K562 (cell line): ENCODE results near the gene KBTBD4. TPM values are rescaled to one million over a fixed set of nuclear protein-coding genes. Genes with fewer than 3 reads are reported as not detected.
A peak's percentile ranks its signal among the peaks of the same experiment; 100 is the strongest.

ENCODE experiments used
- ATAC-seq: fragments of 200-7000 bp; cut with Tn5 transposase; 3 replicates; pipeline ENCODE4 v1.9.1; 2020; ENCODE audit warnings: moderate library complexity
- BruUV-seq: library from RNA; stranded (reverse); fragments of 400-500 nt; replicated peaks from 2 replicates; lab custom pipeline; 2021; lab: Mats Ljungman, UMichigan
- CTCF ChIA-PET: fragments of 300-600 bp; formaldehyde crosslinking; extraction: SDS; loops from one replicate; lab custom pipeline; 2021; ENCODE audit warnings: low intra/inter-chr PET ratio; lab: Yijun Ruan, JAX
- POLR2A ChIA-PET: fragments of 300-600, 350-650 bp; sonication (Branson Sonifier 250); formaldehyde crosslinking; extraction: SDS; loops from one replicate; lab custom pipeline; 2021; ENCODE audit warnings: antibody characterized with exemption, inconsistent platforms; lab: Yijun Ruan, JAX
- DNase-seq, 4 experiments: peaks; one replicate each; pipeline versions ENCODE4 v3.0.0 to v3.0.0-alpha.2; 2011 to 2018; ENCODE audit warnings: low spot score in 3 of 4, mixed read lengths in 3 of 4; ENCODE audit errors: extremely low read depth in 1 of 4
- FAIRE-seq: peaks from 2 replicates; lab custom pipeline; 2011; peaks lifted over from hg19 to GRCh38; lab: Jason Lieb, UNC
- H2AFZ ChIP-seq: 2 replicates; pipeline ENCODE4 v1.6.0; 2011; ENCODE audit warnings: low read depth, low read length, control low read depth, inconsistent platforms
- H3K27ac ChIP-seq: fragments of 200-600 bp; 3 replicates; pipeline ENCODE4 v1.8.0; 2011; ENCODE audit warnings: low read depth, mild to moderate bottlenecking, control low read depth, inconsistent platforms, low read length, moderate library complexity, mixed read lengths; ENCODE audit errors: extremely low read depth
- H3K27me3 ChIP-seq, 2 experiments: fragments of 300-600 bp in 1 of 2; 2 replicates in 1 of 2; 3 replicates in 1 of 2; pipeline versions ENCODE4 v1.6.0 to v1.8.0; 2011; ENCODE audit warnings: inconsistent platforms in 2 of 2, low read length in 2 of 2, mild to moderate bottlenecking in 1 of 2, mixed read lengths in 1 of 2, moderate library complexity in 1 of 2; ENCODE audit not compliant: control insufficient read depth in 2 of 2, insufficient read depth in 2 of 2
- H3K36me3 ChIP-seq: fragments of 300-600 bp; 3 replicates; pipeline ENCODE4 v1.8.0; 2011; ENCODE audit warnings: mild to moderate bottlenecking, low read length, inconsistent platforms; ENCODE audit not compliant: control insufficient read depth, insufficient read depth
- H3K4me1 ChIP-seq, 2 experiments: fragments of 200-600 bp in 1 of 2; replicated peaks in 1 of 2; 2 replicates in 1 of 2; 3 replicates in 1 of 2; pipeline versions ENCODE4 v1.5.1 to v1.8.0; 2011; ENCODE audit warnings: inconsistent platforms in 2 of 2, low read length in 2 of 2, mild to moderate bottlenecking in 1 of 2, mixed read lengths in 1 of 2, moderate library complexity in 1 of 2; ENCODE audit not compliant: control insufficient read depth in 2 of 2, insufficient read depth in 2 of 2
- H3K4me2 ChIP-seq: 2 replicates; pipeline ENCODE4 v1.6.1; 2011; ENCODE audit warnings: low read length, control low read depth, inconsistent platforms, mixed read lengths; ENCODE audit not compliant: insufficient read depth
- H3K4me3 ChIP-seq: fragments of 200-600 bp; sonication (generic), shearing (Covaris generic); 2 replicates; pipeline ENCODE4 v1.5.1; 2016; ENCODE audit warnings: control low read depth, inconsistent platforms
- H3K79me2 ChIP-seq: fragments of 200-600 bp; 3 replicates; pipeline ENCODE4 v1.8.0; 2011; ENCODE audit warnings: low read length, inconsistent platforms; ENCODE audit not compliant: control insufficient read depth, insufficient read depth
- H3K9ac ChIP-seq, 2 experiments: 2 replicates each; pipeline versions ENCODE4 v1.6.0 to v1.6.1; 2011; ENCODE audit warnings: low read depth in 2 of 2, low read length in 2 of 2, control low read depth in 1 of 2, inconsistent platforms in 1 of 2, mild to moderate bottlenecking in 1 of 2, mixed read lengths in 1 of 2; ENCODE audit not compliant: insufficient read depth in 1 of 2
- H3K9me1 ChIP-seq: one replicate; pipeline ENCODE4 v1.6.0; 2011; ENCODE audit warnings: inconsistent platforms, mild to moderate bottlenecking, low read length, moderate library complexity; ENCODE audit not compliant: control insufficient read depth, insufficient read depth
- H3K9me3 ChIP-seq: replicated peaks from 2 replicates; pipeline ENCODE4 v1.5.1; 2011; ENCODE audit warnings: low read depth, low read length, inconsistent platforms; ENCODE audit not compliant: control insufficient read depth, insufficient read depth
- H4K20me1 ChIP-seq: replicated peaks from 2 replicates; pipeline ENCODE4 v1.6.1; 2011; ENCODE audit warnings: low read length, inconsistent platforms, mixed read lengths; ENCODE audit not compliant: control insufficient read depth, insufficient read depth
- MEIS2 ChIP-seq: fragments of 450-650 bp; IDR thresholded peaks from 2 replicates; pipeline ENCODE4 v1.6.1; 2014; ENCODE audit warnings: mild to moderate bottlenecking; ENCODE audit not compliant: partially characterized antibody
- NFYB ChIP-seq: IDR thresholded peaks from 2 replicates; pipeline ENCODE4 v1.6.1; 2011; ENCODE audit warnings: mild to moderate bottlenecking, moderate library complexity; ENCODE audit not compliant: insufficient read length; ENCODE audit errors: extremely low read depth
- WGBS: fragments of 100-300 bp; shearing (Covaris generic); methylation state at CpG from one replicate; pipeline ENCODE4 v1.1.6; 2016; ENCODE audit warnings: low coverage, mixed read lengths; ENCODE audit not compliant: insufficient coverage; ENCODE audit errors: missing lambda C conversion rate; 5-methylcytosine and 5-hydroxymethylcytosine counted together
- in situ Hi-C: fragments of 300-500 bp; cut with MboI; formaldehyde crosslinking; loops from 4 replicates; pipeline ENCODE4 v1.15.0; 2018; ENCODE audit warnings: inconsistent platforms, mixed read lengths
- intact Hi-C: fragments of 100-400 bp; cut with micrococcal nuclease; formaldehyde crosslinking; loops from 2 replicates; pipeline ENCODE4 v1.14.2; 2022
- polyA plus RNA-seq, 8 experiments: library from polyadenylated mRNA; depleted of rRNA in 4 of 8; stranded (reverse) in 5 of 8; unstranded in 3 of 8; fragments of >200 nt; fragmentation: Nextera tagmentation in 2 of 8; fragmentation: Illumina TruSeq in 1 of 8; extraction: Ambion mirVana in 2 of 8; extraction: Trizol in 1 of 8; gene quantifications; 2 replicates each; pipeline versions ENCODE4 v1.2.1 to v1.2.3, GENCODE V29; 2011 to 2014; ENCODE audit warnings: inconsistent platforms in 1 of 8, missing spikeins in 1 of 8
- total RNA-seq, 7 experiments: library from RNA; depleted of rRNA in 6 of 7; stranded (reverse); fragments of >200 nt in 6 of 7; fragmentation: Illumina TruSeq in 2 of 7; extraction: Trizol in 2 of 7; gene quantifications; 2 replicates each; pipeline versions ENCODE4 v1.2.1 to v1.2.3, GENCODE V29; 2011 to 2021; ENCODE audit warnings: low replicate concordance in 1 of 7
- TF ChIP-seq, protein P1 (sequence below): sonication (generic); IDR thresholded peaks from 2 replicates; pipeline ENCODE4 v1.6.1; 2016
- TF ChIP-seq, protein P2 (sequence below), 2 experiments: IDR thresholded peaks in 1 of 2; conservative IDR thresholded peaks in 1 of 2; 2 replicates each; pipeline ENCODE4 v1.6.1; 2016; ENCODE audit warnings: low read depth in 2 of 2, mild to moderate bottlenecking in 1 of 2, missing compliant biosample characterization in 1 of 2, missing genetic modification characterization in 1 of 2, moderate library complexity in 1 of 2
- TF ChIP-seq, protein P3 (sequence below): fragments of 450-650 bp; formaldehyde crosslinking; IDR thresholded peaks from 2 replicates; pipeline ENCODE4 v1.4.0; 2020; ENCODE audit warnings: mild to moderate bottlenecking, moderate library complexity

KBTBD4 gene
- total and polyA plus RNA-seq, 9 of the 15 experiments (the other 6 are each of a cell fraction or from before 2014, with no cell fraction given) = 7.0 to 33.9 (median 13.3) TPM

DNA sequence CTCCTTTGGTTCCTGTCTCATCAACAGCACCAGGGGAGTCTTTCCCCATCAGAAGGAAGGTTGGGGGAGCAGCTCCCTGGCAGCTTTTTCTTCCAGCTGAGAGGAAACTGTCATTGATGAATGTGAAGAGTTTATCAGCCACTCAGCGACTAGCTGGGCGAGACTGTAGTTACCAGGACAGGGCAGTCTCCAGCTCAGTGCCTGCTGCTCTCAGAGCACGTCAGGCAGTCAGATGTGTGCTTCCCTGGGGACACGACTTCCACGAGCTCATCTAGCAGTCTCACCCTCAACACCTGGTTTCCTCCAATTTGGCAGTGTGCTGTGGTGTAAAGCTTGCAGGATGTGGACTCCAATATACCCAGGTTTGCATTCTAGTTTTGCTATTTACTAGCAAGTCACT is 28.0 kb upstream of the KBTBD4 start:
- H3K4me3 ChIP-seq = no peak overlapping the region
- no peaks in the 10 kb centered on the region for H3K9me1 ChIP-seq
- intact Hi-C loops = no loop called here
- ATAC-seq (peak; percentile 25; the same call in 2 of the 3 replicates), DNase-seq (no peak), FAIRE-seq (no peak)
- ChIA-PET CTCF (no interaction called here), POLR2A (interaction anchor here (1.0 to 2.4 kb wide), 7 partner anchors 8 to 29 kb away, joined by 3 to 9 read pairs (median 4); partner anchors contain the start of gene FAM180B)
- no peaks in the 10 kb centered on the region for H3K36me3 ChIP-seq
- 0% methylated on average over 5 of the region's 5 CpGs for WGBS
- H3K9ac ChIP-seq = 0 out of 4 replicates have a peak overlapping the region, but pooled peaks of 1 of the 2 experiments have one; percentile 60
- H3K9me3 ChIP-seq = no peaks in the 10 kb centered on the region
- TF ChIP-seq MEIS2 (peak; percentile 47), NFYB (no peak)
- TF ChIP-seq, protein P1, sequence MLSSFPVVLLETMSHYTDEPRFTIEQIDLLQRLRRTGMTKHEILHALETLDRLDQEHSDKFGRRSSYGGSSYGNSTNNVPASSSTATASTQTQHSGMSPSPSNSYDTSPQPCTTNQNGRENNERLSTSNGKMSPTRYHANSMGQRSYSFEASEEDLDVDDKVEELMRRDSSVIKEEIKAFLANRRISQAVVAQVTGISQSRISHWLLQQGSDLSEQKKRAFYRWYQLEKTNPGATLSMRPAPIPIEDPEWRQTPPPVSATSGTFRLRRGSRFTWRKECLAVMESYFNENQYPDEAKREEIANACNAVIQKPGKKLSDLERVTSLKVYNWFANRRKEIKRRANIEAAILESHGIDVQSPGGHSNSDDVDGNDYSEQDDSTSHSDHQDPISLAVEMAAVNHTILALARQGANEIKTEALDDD = peak; percentile 47; the same call in 1 of the 2 replicates
- TF ChIP-seq, protein P2, sequence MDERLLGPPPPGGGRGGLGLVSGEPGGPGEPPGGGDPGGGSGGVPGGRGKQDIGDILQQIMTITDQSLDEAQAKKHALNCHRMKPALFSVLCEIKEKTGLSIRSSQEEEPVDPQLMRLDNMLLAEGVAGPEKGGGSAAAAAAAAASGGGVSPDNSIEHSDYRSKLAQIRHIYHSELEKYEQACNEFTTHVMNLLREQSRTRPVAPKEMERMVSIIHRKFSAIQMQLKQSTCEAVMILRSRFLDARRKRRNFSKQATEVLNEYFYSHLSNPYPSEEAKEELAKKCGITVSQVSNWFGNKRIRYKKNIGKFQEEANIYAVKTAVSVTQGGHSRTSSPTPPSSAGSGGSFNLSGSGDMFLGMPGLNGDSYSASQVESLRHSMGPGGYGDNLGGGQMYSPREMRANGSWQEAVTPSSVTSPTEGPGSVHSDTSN (CRISPR knock-in tag; IDR thresholded peaks at IDR 0.05; ENCODE audit: low read depth) = no peak
- TF ChIP-seq, protein P2 (tag; conservative IDR thresholded peaks at IDR 0.05; ENCODE audit: low read depth) = peak; percentile 67
- TF ChIP-seq, protein P3, sequence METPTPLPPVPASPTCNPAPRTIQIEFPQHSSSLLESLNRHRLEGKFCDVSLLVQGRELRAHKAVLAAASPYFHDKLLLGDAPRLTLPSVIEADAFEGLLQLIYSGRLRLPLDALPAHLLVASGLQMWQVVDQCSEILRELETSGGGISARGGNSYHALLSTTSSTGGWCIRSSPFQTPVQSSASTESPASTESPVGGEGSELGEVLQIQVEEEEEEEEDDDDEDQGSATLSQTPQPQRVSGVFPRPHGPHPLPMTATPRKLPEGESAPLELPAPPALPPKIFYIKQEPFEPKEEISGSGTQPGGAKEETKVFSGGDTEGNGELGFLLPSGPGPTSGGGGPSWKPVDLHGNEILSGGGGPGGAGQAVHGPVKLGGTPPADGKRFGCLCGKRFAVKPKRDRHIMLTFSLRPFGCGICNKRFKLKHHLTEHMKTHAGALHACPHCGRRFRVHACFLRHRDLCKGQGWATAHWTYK (CRISPR knock-in tag) = no peak
- H4K20me1 ChIP-seq = peaks cover 6% of the 10 kb centered on the region
- no peaks in the 10 kb centered on the region for H3K79me2 ChIP-seq
- in situ Hi-C loops = no loop called here
- H3K4me2 ChIP-seq = no peak overlapping the region
- H2AFZ ChIP-seq = no peak overlapping the region
- no peak overlapping the region for H3K27ac ChIP-seq
- no TSS peak for BruUV-seq
- H3K27me3 ChIP-seq = peaks cover 18 to 21% of the 10 kb centered on the region in 2 experiments; a peak in 4 of 5 replicates
- peaks cover 4 to 15% of the 10 kb centered on the region in 2 experiments; a peak in 4 of 5 replicates for H3K4me1 ChIP-seq
